HEK293 (cell line): ENCODE results near the gene COL7A1.
A peak's percentile ranks its signal among the peaks of the same experiment; 100 is the strongest.

Experiments
- EGR2 ChIP-seq: fragments of 450-650 bp; formaldehyde crosslinking; IDR thresholded peaks from 2 replicates; pipeline ENCODE4 v1.5.1; 2016; ENCODE audit warnings: low read depth, missing biosample characterization, missing genetic modification characterization
- FEZF1 ChIP-seq: fragments of 450-650 bp; formaldehyde crosslinking; IDR thresholded peaks from 2 replicates; pipeline ENCODE4 v1.5.1; 2016; ENCODE audit warnings: missing biosample characterization, missing genetic modification characterization
- KLF10 ChIP-seq: fragments of 450-650 bp; IDR thresholded peaks from 2 replicates; pipeline ENCODE4 v1.5.1; 2018; ENCODE audit warnings: missing biosample characterization, mild to moderate bottlenecking, missing genetic modification characterization
- MEIS1 ChIP-seq: sonication (generic); formaldehyde crosslinking; IDR thresholded peaks from 2 replicates; pipeline ENCODE4 v1.8.1; 2022; ENCODE audit warnings: missing genetic modification reagents, mild to moderate bottlenecking, borderline replicate concordance
- MZF1 ChIP-seq: fragments of 450-650 bp; formaldehyde crosslinking; IDR thresholded peaks from 2 replicates; pipeline ENCODE4 v1.5.1; 2017; ENCODE audit warnings: missing biosample characterization, missing genetic modification characterization, borderline replicate concordance
- SCRT1 ChIP-seq: fragments of 450-650 bp; formaldehyde crosslinking; IDR thresholded peaks from 2 replicates; pipeline ENCODE4 v1.5.1; 2016; ENCODE audit warnings: missing biosample characterization, missing genetic modification characterization, borderline replicate concordance
- SCRT2 ChIP-seq: fragments of 450-650 bp; formaldehyde crosslinking; IDR thresholded peaks from 2 replicates; pipeline ENCODE4 v1.5.1; 2016; ENCODE audit warnings: missing biosample characterization, missing genetic modification characterization
- ZBTB48 ChIP-seq: fragments of 450-650 bp; formaldehyde crosslinking; IDR thresholded peaks from 2 replicates; pipeline ENCODE4 v1.5.1; 2016; ENCODE audit warnings: missing biosample characterization, missing genetic modification characterization
- ZBTB7A ChIP-seq: fragments of 450-650 bp; formaldehyde crosslinking; IDR thresholded peaks from 2 replicates; pipeline ENCODE4 v1.5.1; 2016; ENCODE audit warnings: low read depth, missing biosample characterization, missing genetic modification characterization
- ZFP3 ChIP-seq: fragments of 450-650 bp; formaldehyde crosslinking; IDR thresholded peaks from 2 replicates; pipeline ENCODE4 v1.5.1; 2016; ENCODE audit warnings: low read depth, missing biosample characterization, missing genetic modification characterization
- ZNF10 ChIP-seq: fragments of 450-650 bp; formaldehyde crosslinking; IDR thresholded peaks from 2 replicates; pipeline ENCODE4 v1.5.1; 2017; ENCODE audit warnings: missing biosample characterization, missing genetic modification characterization
- ZNF19 ChIP-seq: fragments of 450-650 bp; formaldehyde crosslinking; IDR thresholded peaks from 2 replicates; pipeline ENCODE4; 2016; ENCODE audit warnings: missing biosample characterization, missing genetic modification characterization, low read depth
- ZNF23 ChIP-seq: fragments of 450-650 bp; formaldehyde crosslinking; IDR thresholded peaks from 2 replicates; pipeline ENCODE4 v1.5.1; 2016; ENCODE audit warnings: missing biosample characterization, missing genetic modification characterization, borderline replicate concordance
- ZNF239 ChIP-seq: fragments of 450-650 bp; formaldehyde crosslinking; IDR thresholded peaks from 2 replicates; pipeline ENCODE4 v1.5.1; 2016; ENCODE audit warnings: missing biosample characterization, missing genetic modification characterization
- ZNF24 ChIP-seq: fragments of 450-650 bp; formaldehyde crosslinking; IDR thresholded peaks from 2 replicates; pipeline ENCODE4 v1.5.1; 2016; ENCODE audit warnings: missing biosample characterization, missing genetic modification characterization
- ZNF341 ChIP-seq: fragments of 450-650 bp; formaldehyde crosslinking; IDR thresholded peaks from 2 replicates; pipeline ENCODE4; 2016; ENCODE audit warnings: low read depth, missing biosample characterization, missing genetic modification characterization
- ZNF530 ChIP-seq: fragments of 450-650 bp; formaldehyde crosslinking; IDR thresholded peaks from 2 replicates; pipeline ENCODE4 v1.5.1; 2016; ENCODE audit warnings: low read depth, missing biosample characterization, missing genetic modification characterization
- TF ChIP-seq, protein P1 (sequence below): fragments of 450-650 bp; formaldehyde crosslinking; conservative IDR thresholded peaks from 2 replicates; pipeline ENCODE4 v1.5.1; 2016; ENCODE audit warnings: low read depth, missing biosample characterization, missing genetic modification characterization
- TF ChIP-seq, protein P2 (sequence below): fragments of 450-650 bp; formaldehyde crosslinking; IDR thresholded peaks from 2 replicates; pipeline ENCODE4 v1.5.1; 2017; ENCODE audit warnings: missing biosample characterization, missing genetic modification characterization
- TF ChIP-seq, protein P3 (sequence below): fragments of 450-650 bp; formaldehyde crosslinking; IDR thresholded peaks from 2 replicates; pipeline ENCODE4 v1.5.1; 2016; ENCODE audit warnings: missing biosample characterization, missing genetic modification characterization
- TF ChIP-seq, protein P4 (sequence below): fragments of 450-650 bp; formaldehyde crosslinking; IDR thresholded peaks from 2 replicates; pipeline ENCODE4 v1.5.1; 2016; ENCODE audit warnings: missing biosample characterization, missing genetic modification characterization
- TF ChIP-seq, protein P5 (sequence below): fragments of 450-650 bp; formaldehyde crosslinking; optimal IDR thresholded peaks from 2 replicates; pipeline ENCODE3; 2016; ENCODE audit warnings: missing biosample characterization, mild to moderate bottlenecking, missing genetic modification characterization
- TF ChIP-seq, protein P6 (sequence below): IDR thresholded peaks from 2 replicates; pipeline ENCODE4 v1.6.1; 2011; ENCODE audit warnings: mild to moderate bottlenecking, low read depth, low read length, borderline replicate concordance
- TF ChIP-seq, protein P7 (sequence below): fragments of 450-650 bp; formaldehyde crosslinking; IDR thresholded peaks from 2 replicates; pipeline ENCODE4 v1.5.1; 2016; ENCODE audit warnings: missing biosample characterization, missing genetic modification characterization

Gene COL7A1

DNA sequence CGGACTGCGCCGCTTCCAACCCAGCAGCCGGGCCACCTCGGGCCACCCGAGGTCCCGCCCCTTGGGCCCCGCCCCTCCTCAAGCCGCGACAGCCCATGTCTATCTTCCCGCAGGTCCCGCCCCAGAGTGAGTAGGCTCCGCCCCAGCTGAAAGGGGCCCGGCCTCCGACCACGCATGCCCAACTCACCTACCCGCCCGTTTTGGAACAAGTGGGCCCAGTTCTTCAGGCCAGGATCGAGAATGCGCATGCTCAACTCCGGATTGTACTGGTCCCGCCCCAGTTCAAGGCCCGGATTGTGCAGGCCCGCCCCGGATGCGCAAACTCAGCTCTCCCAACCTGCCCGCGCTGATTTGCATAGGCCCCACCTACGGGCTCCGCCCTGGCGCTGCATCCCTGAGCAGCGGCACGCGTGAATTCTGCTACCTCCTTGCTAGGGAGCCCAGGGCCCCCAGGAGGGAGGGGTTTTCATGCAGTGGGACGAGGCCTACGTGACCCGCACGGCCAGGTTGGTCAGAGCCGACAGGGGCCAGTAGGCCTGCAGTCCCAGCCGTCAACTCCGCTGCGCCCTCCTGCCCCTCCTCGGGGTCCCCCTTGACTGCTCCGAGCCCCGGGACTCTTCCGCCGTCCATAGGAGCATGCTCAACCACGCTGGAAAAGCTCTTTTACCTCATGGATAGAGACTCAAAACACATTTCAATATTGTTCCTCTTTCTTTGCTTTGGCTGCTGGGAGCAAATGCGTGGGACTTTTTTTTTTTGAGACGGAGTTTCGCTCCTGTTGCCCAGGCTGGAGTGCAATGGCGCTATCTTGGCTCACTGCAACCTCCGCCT lies 38.1 kb downstream of the COL7A1 start, which contains the start of gene PFKFB4 (continued):
- TF ChIP-seq EGR2 (tag by site-specific recombination): 0 out of 2 replicates have a peak, but pooled peaks have one; percentile 6
- no peak for TF ChIP-seq FEZF1 (tag by site-specific recombination)
- no peak for TF ChIP-seq KLF10 (tag by site-specific recombination)
- TF ChIP-seq, protein P1, sequence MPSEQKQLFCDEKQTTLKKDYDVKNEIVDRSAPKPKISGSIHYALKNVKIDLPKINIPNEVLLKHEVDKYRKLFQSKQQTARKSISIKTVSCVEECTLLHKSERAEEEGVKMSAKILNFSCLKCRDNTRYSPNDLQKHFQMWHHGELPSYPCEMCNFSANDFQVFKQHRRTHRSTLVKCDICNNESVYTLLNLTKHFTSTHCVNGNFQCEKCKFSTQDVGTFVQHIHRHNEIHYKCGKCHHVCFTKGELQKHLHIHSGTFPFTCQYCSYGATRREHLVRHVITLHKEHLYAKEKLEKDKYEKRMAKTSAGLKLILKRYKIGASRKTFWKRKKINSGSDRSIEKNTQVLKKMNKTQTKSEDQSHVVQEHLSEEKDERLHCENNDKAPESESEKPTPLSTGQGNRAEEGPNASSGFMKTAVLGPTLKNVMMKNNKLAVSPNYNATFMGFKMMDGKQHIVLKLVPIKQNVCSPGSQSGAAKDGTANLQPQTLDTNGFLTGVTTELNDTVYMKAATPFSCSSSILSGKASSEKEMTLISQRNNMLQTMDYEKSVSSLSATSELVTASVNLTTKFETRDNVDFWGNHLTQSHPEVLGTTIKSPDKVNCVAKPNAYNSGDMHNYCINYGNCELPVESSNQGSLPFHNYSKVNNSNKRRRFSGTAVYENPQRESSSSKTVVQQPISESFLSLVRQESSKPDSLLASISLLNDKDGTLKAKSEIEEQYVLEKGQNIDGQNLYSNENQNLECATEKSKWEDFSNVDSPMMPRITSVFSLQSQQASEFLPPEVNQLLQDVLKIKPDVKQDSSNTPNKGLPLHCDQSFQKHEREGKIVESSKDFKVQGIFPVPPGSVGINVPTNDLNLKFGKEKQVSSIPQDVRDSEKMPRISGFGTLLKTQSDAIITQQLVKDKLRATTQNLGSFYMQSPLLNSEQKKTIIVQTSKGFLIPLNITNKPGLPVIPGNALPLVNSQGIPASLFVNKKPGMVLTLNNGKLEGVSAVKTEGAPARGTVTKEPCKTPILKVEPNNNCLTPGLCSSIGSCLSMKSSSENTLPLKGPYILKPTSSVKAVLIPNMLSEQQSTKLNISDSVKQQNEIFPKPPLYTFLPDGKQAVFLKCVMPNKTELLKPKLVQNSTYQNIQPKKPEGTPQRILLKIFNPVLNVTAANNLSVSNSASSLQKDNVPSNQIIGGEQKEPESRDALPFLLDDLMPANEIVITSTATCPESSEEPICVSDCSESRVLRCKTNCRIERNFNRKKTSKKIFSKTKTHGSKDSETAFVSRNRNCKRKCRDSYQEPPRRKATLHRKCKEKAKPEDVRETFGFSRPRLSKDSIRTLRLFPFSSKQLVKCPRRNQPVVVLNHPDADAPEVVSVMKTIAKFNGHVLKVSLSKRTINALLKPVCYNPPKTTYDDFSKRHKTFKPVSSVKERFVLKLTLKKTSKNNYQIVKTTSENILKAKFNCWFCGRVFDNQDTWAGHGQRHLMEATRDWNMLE (tag by site-specific recombination): no peak
- no peak for TF ChIP-seq ZNF23 (tag by site-specific recombination)
- TF ChIP-seq, protein P2, sequence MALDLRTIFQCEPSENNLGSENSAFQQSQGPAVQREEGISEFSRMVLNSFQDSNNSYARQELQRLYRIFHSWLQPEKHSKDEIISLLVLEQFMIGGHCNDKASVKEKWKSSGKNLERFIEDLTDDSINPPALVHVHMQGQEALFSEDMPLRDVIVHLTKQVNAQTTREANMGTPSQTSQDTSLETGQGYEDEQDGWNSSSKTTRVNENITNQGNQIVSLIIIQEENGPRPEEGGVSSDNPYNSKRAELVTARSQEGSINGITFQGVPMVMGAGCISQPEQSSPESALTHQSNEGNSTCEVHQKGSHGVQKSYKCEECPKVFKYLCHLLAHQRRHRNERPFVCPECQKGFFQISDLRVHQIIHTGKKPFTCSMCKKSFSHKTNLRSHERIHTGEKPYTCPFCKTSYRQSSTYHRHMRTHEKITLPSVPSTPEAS: no peak
- 0 out of 2 replicates have a peak, but pooled peaks have one; percentile 13 for TF ChIP-seq SCRT2 (tag by site-specific recombination)
- TF ChIP-seq, protein P3, sequence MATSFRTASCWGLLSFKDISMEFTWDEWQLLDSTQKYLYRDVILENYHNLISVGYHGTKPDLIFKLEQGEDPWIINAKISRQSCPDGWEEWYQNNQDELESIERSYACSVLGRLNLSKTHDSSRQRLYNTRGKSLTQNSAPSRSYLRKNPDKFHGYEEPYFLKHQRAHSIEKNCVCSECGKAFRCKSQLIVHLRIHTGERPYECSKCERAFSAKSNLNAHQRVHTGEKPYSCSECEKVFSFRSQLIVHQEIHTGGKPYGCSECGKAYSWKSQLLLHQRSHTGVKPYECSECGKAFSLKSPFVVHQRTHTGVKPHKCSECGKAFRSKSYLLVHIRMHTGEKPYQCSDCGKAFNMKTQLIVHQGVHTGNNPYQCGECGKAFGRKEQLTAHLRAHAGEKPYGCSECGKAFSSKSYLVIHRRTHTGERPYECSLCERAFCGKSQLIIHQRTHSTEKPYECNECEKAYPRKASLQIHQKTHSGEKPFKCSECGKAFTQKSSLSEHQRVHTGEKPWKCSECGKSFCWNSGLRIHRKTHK: no peak
- TF ChIP-seq, protein P4, sequence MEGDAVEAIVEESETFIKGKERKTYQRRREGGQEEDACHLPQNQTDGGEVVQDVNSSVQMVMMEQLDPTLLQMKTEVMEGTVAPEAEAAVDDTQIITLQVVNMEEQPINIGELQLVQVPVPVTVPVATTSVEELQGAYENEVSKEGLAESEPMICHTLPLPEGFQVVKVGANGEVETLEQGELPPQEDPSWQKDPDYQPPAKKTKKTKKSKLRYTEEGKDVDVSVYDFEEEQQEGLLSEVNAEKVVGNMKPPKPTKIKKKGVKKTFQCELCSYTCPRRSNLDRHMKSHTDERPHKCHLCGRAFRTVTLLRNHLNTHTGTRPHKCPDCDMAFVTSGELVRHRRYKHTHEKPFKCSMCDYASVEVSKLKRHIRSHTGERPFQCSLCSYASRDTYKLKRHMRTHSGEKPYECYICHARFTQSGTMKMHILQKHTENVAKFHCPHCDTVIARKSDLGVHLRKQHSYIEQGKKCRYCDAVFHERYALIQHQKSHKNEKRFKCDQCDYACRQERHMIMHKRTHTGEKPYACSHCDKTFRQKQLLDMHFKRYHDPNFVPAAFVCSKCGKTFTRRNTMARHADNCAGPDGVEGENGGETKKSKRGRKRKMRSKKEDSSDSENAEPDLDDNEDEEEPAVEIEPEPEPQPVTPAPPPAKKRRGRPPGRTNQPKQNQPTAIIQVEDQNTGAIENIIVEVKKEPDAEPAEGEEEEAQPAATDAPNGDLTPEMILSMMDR (tag by site-specific recombination): no peak
- no peak for TF ChIP-seq ZNF239
- TF ChIP-seq, protein P5, sequence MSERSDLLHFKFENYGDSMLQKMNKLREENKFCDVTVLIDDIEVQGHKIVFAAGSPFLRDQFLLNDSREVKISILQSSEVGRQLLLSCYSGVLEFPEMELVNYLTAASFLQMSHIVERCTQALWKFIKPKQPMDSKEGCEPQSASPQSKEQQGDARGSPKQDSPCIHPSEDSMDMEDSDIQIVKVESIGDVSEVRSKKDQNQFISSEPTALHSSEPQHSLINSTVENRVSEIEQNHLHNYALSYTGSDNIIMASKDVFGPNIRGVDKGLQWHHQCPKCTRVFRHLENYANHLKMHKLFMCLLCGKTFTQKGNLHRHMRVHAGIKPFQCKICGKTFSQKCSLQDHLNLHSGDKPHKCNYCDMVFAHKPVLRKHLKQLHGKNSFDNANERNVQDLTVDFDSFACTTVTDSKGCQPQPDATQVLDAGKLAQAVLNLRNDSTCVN (tag by site-specific recombination): peak; percentile 37
- TF ChIP-seq ZNF24 (tag by site-specific recombination): no peak
- TF ChIP-seq ZBTB7A (tag by site-specific recombination): peak; percentile 61; the same call in 1 of the 2 replicates
- no peak for TF ChIP-seq ZNF530
- TF ChIP-seq MZF1 (tag by site-specific recombination): no peak
- peak; percentile 88 for TF ChIP-seq ZBTB48 (tag by site-specific recombination)
- TF ChIP-seq MEIS1 (CRISPR knock-in tag): no peak
- no peak for TF ChIP-seq ZNF19
- TF ChIP-seq, protein P6, sequence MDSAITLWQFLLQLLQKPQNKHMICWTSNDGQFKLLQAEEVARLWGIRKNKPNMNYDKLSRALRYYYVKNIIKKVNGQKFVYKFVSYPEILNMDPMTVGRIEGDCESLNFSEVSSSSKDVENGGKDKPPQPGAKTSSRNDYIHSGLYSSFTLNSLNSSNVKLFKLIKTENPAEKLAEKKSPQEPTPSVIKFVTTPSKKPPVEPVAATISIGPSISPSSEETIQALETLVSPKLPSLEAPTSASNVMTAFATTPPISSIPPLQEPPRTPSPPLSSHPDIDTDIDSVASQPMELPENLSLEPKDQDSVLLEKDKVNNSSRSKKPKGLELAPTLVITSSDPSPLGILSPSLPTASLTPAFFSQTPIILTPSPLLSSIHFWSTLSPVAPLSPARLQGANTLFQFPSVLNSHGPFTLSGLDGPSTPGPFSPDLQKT: no peak
- TF ChIP-seq ZNF10 (tag by site-specific recombination): no peak
- no peak for TF ChIP-seq ZFP3
- TF ChIP-seq, protein P7, sequence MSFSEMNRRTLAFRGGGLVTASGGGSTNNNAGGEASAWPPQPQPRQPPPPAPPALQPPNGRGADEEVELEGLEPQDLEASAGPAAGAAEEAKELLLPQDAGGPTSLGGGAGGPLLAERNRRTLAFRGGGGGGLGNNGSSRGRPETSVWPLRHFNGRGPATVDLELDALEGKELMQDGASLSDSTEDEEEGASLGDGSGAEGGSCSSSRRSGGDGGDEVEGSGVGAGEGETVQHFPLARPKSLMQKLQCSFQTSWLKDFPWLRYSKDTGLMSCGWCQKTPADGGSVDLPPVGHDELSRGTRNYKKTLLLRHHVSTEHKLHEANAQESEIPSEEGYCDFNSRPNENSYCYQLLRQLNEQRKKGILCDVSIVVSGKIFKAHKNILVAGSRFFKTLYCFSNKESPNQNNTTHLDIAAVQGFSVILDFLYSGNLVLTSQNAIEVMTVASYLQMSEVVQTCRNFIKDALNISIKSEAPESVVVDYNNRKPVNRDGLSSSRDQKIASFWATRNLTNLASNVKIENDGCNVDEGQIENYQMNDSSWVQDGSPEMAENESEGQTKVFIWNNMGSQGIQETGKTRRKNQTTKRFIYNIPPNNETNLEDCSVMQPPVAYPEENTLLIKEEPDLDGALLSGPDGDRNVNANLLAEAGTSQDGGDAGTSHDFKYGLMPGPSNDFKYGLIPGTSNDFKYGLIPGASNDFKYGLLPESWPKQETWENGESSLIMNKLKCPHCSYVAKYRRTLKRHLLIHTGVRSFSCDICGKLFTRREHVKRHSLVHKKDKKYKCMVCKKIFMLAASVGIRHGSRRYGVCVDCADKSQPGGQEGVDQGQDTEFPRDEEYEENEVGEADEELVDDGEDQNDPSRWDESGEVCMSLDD (tag by site-specific recombination): no peak; the same call in 1 of the 2 replicates
- peak; percentile 19; the same call in 1 of the 2 replicates for TF ChIP-seq ZNF341 (tag by site-specific recombination)
- no peak for TF ChIP-seq SCRT1
